Measurements from ENCODE around the gene SYNM. TPM values are rescaled to one million over a fixed set of nuclear protein-coding genes. Genes with fewer than 3 reads are reported as not detected.

Gene SYNM
- total and polyA plus RNA-seq, 2 donors (not counting 1 experiment from before 2014, with no cell fraction given), result 0.04 to 0.27 TPM

DNA sequence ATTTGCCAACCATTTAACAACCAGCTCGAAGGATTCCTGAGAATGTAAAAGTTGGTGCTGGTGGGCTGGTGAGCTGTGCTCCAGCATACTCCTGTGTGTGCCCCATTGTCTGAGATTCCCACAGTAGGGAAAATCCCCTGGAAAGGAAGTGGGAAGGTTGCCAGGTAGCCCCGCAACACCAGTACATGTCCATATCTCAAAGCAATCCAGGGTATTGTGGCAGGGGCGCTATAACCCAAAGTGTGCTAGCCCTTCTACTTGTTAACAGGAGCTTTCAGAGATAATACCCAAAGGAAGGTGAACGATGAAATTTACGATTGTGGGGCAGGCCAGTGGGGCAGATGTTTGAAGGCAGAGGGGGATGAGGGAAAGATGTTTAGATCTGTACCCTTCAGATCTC is 42.7 kb upstream of the SYNM start:
- H3K27ac Mint-ChIP-seq, result no peak overlapping the region
- intact Hi-C loops (cut with micrococcal nuclease), result no loop called here
- H3K4me3 Mint-ChIP-seq, result no peak overlapping the region
- no peak overlapping the region for H3K27ac ChIP-seq (ENCODE audit: low read length in 2 of 2)
- POLR2A ChIA-PET, result no interaction called here
- no peaks in the 10 kb centered on the region for H3K79me2 ChIP-seq (ENCODE audit: control insufficient read depth, insufficient read depth, low read length)
- no peak overlapping the region for H3K9ac ChIP-seq (ENCODE audit: low read length)
- H3K27me3 ChIP-seq (replicated peaks in 1 of 4; ENCODE audit: control extremely low read depth in 1 of 4, control insufficient read depth in 3 of 4, insufficient read depth in 4 of 4, low read length in 3 of 4), result peaks cover 0 to 45% (median 19%) of the 10 kb centered on the region in 4 experiments
- peaks cover 71% of the 10 kb centered on the region for H3K27me3 Mint-ChIP-seq
- no peaks in the 10 kb centered on the region for H4K20me1 ChIP-seq (ENCODE audit: control insufficient read depth, insufficient read depth, low read length, poor library complexity, severe bottlenecking)
- CTCF ChIA-PET, result interaction anchor here (1.6 to 3.4 kb wide), 2 partner anchors 12 to 14 kb away, joined by 3 to 15 read pairs; no protein-coding TSS in a partner anchor
- ATAC-seq (ENCODE audit: low read depth), result no peak
- peaks cover 18% of the 10 kb centered on the region for H3K4me1 Mint-ChIP-seq
- H3K36me3 ChIP-seq (replicated peaks in 1 of 2; ENCODE audit: control extremely low read depth in 1 of 2, control insufficient read depth in 1 of 2, extremely low read depth in 1 of 2, insufficient read depth in 2 of 2, low read length in 1 of 2), result no peaks in the 10 kb centered on the region
- no CpG with 5 or more reads among the region's 5 CpGs for WGBS (ENCODE audit: insufficient coverage)
- no peak for TF ChIP-seq EZH2 (IDR thresholded peaks at IDR 0.05; ENCODE audit: borderline replicate concordance, insufficient read depth, low read depth, low read length, poor library complexity, severe bottlenecking)
- TF ChIP-seq, protein P1, sequence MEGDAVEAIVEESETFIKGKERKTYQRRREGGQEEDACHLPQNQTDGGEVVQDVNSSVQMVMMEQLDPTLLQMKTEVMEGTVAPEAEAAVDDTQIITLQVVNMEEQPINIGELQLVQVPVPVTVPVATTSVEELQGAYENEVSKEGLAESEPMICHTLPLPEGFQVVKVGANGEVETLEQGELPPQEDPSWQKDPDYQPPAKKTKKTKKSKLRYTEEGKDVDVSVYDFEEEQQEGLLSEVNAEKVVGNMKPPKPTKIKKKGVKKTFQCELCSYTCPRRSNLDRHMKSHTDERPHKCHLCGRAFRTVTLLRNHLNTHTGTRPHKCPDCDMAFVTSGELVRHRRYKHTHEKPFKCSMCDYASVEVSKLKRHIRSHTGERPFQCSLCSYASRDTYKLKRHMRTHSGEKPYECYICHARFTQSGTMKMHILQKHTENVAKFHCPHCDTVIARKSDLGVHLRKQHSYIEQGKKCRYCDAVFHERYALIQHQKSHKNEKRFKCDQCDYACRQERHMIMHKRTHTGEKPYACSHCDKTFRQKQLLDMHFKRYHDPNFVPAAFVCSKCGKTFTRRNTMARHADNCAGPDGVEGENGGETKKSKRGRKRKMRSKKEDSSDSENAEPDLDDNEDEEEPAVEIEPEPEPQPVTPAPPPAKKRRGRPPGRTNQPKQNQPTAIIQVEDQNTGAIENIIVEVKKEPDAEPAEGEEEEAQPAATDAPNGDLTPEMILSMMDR (IDR thresholded peaks at IDR 0.05), result no peak
- H3K4me1 ChIP-seq (ENCODE audit: control insufficient read depth in 2 of 2, insufficient read depth in 2 of 2, low read length in 2 of 2), result peaks cover 12 to 20% of the 10 kb centered on the region in 2 donors
- H3K4me2 ChIP-seq (replicated peaks; ENCODE audit: low read depth, low read length, poor library complexity, severe bottlenecking), result no peak overlapping the region
- H2AFZ ChIP-seq (ENCODE audit: insufficient read depth, low read depth, low read length, poor library complexity, severe bottlenecking), result no peak overlapping the region
- DNase-seq, result no peak
- H3K4me3 ChIP-seq (ENCODE audit: control extremely low read depth in 1 of 5, extremely low read depth in 1 of 5, insufficient read depth in 1 of 5, low read depth in 2 of 5, low read length in 4 of 5), result no peak overlapping the region
- no peaks in the 10 kb centered on the region for H3K9me3 Mint-ChIP-seq (ENCODE audit: insufficient read depth)
- peaks cover 0 to 6% (median 0%) of the 10 kb centered on the region in 3 donors for H3K9me3 ChIP-seq (ENCODE audit: control extremely low read depth in 1 of 3, control insufficient read depth in 2 of 3, insufficient read depth in 1 of 3, low read length in 2 of 3)

GRCh38 chr15:99068186-99068585 is 36.7 kb upstream of the SYNM start:
- H3K9ac ChIP-seq (ENCODE audit: low read length), result no peak overlapping the region
- 78% methylated on average over 5 of the region's 6 CpGs for WGBS (ENCODE audit: insufficient coverage)
- peaks cover 23% of the 10 kb centered on the region for H3K27me3 Mint-ChIP-seq
- H3K4me2 ChIP-seq (replicated peaks; ENCODE audit: low read depth, low read length, poor library complexity, severe bottlenecking), result no peak overlapping the region
- peaks cover 0 to 4% (median 0%) of the 10 kb centered on the region in 3 donors for H3K9me3 ChIP-seq (ENCODE audit: control extremely low read depth in 1 of 3, control insufficient read depth in 2 of 3, insufficient read depth in 1 of 3, low read length in 2 of 3)
- no peaks in the 10 kb centered on the region for H3K36me3 ChIP-seq (replicated peaks in 1 of 2; ENCODE audit: control extremely low read depth in 1 of 2, control insufficient read depth in 1 of 2, extremely low read depth in 1 of 2, insufficient read depth in 2 of 2, low read length in 1 of 2)
- H3K4me1 Mint-ChIP-seq, result no peaks in the 10 kb centered on the region
- DNase-seq, result no peak
- intact Hi-C loops (cut with micrococcal nuclease), result no loop called here
- H3K79me2 ChIP-seq (ENCODE audit: control insufficient read depth, insufficient read depth, low read length), result no peaks in the 10 kb centered on the region
- H3K27ac Mint-ChIP-seq, result no peak overlapping the region
- no peak overlapping the region for H3K4me3 Mint-ChIP-seq
- ATAC-seq (ENCODE audit: low read depth), result no peak
- CTCF ChIA-PET, result interaction anchor here (0.6 to 3.5 kb wide), 4 partner anchors 8 to 11 kb away, joined by 4 to 17 read pairs (median 8); no protein-coding TSS in a partner anchor
- H3K4me3 ChIP-seq (ENCODE audit: control extremely low read depth in 1 of 5, extremely low read depth in 1 of 5, insufficient read depth in 1 of 5, low read depth in 2 of 5, low read length in 4 of 5), result no peak overlapping the region
- no peaks in the 10 kb centered on the region for H3K9me3 Mint-ChIP-seq (ENCODE audit: insufficient read depth)
- H3K27me3 ChIP-seq (replicated peaks in 1 of 4; ENCODE audit: control extremely low read depth in 1 of 4, control insufficient read depth in 3 of 4, insufficient read depth in 4 of 4, low read length in 3 of 4), result peaks cover 0 to 8% (median 1%) of the 10 kb centered on the region in 4 experiments
- no peak overlapping the region for H3K27ac ChIP-seq (ENCODE audit: low read length in 2 of 2)
- POLR2A ChIA-PET, result no interaction called here
- no peak for TF ChIP-seq EZH2 (IDR thresholded peaks at IDR 0.05; ENCODE audit: borderline replicate concordance, insufficient read depth, low read depth, low read length, poor library complexity, severe bottlenecking)
- TF ChIP-seq, protein P1 (IDR thresholded peaks at IDR 0.05), result no peak
- H2AFZ ChIP-seq (ENCODE audit: insufficient read depth, low read depth, low read length, poor library complexity, severe bottlenecking), result no peak overlapping the region
- H4K20me1 ChIP-seq (ENCODE audit: control insufficient read depth, insufficient read depth, low read length, poor library complexity, severe bottlenecking), result no peaks in the 10 kb centered on the region
- H3K4me1 ChIP-seq (ENCODE audit: control insufficient read depth in 2 of 2, insufficient read depth in 2 of 2, low read length in 2 of 2), result no peaks in the 10 kb centered on the region
